Hepatocyte (in vitro differentiated cells): Measurements from ENCODE around the gene APEX2. TPM values are rescaled to one million over a fixed set of nuclear protein-coding genes. Genes with fewer than 3 reads are reported as not detected.

ENCODE experiments used
- DNase-seq: peaks from one replicate; pipeline ENCODE4 v3.0.0-alpha.2; 2016; ENCODE audit warnings: low spot score
- H2AFZ ChIP-seq: fragments of 200-600 bp; sonication (generic); 2 replicates; pipeline ENCODE4 v1.6.0; 2016; ENCODE audit warnings: antibody characterized with exemption, mild to moderate bottlenecking
- H3K27ac ChIP-seq: fragments of 200-600 bp; sonication (generic); 2 replicates; pipeline ENCODE4 v1.5.1; 2016; ENCODE audit warnings: mild to moderate bottlenecking
- H3K27me3 ChIP-seq: fragments of 200-600 bp; sonication (generic); 2 replicates; pipeline ENCODE4 v1.6.1; 2016
- H3K36me3 ChIP-seq: fragments of 200-600 bp; sonication (generic); replicated peaks from 2 replicates; pipeline ENCODE4 v1.5.1; 2016; ENCODE audit warnings: low read depth; ENCODE audit not compliant: insufficient read depth
- H3K4me1 ChIP-seq: fragments of 200-600 bp; sonication (generic); 2 replicates; pipeline ENCODE4 v1.5.1; 2016; ENCODE audit warnings: mild to moderate bottlenecking, moderate library complexity; ENCODE audit not compliant: insufficient read depth
- H3K4me2 ChIP-seq: fragments of 200-600 bp; sonication (generic); 2 replicates; pipeline ENCODE4 v1.6.0; 2016
- H3K4me3 ChIP-seq: fragments of 200-600 bp; sonication (generic); 2 replicates; pipeline ENCODE4 v1.5.1; 2016; ENCODE audit warnings: mild to moderate bottlenecking
- H3K79me2 ChIP-seq: fragments of 200-600 bp; sonication (generic); 2 replicates; pipeline ENCODE4 v1.6.0; 2017; ENCODE audit warnings: mild to moderate bottlenecking
- H3K9me2 ChIP-seq: fragments of 200-600 bp; sonication (generic); replicated peaks from 2 replicates; pipeline ENCODE4 v1.6.0; 2017; ENCODE audit warnings: mild to moderate bottlenecking; ENCODE audit not compliant: insufficient read depth
- H3K9me3 ChIP-seq: fragments of 200-600 bp; sonication (generic); 2 replicates; pipeline ENCODE4 v1.5.1; 2016; ENCODE audit warnings: low read depth, mild to moderate bottlenecking
- H4K20me1 ChIP-seq: fragments of 200-600 bp; sonication (generic); 2 replicates; pipeline ENCODE4 v1.6.0; 2016; ENCODE audit warnings: mild to moderate bottlenecking; ENCODE audit not compliant: insufficient read depth, poor library complexity, severe bottlenecking
- CTCF ChIP-seq: fragments of 200-600 bp; sonication (generic); IDR thresholded peaks from 2 replicates; pipeline ENCODE4 v1.5.1; 2016; ENCODE audit warnings: antibody characterized with exemption, mild to moderate bottlenecking; ENCODE audit not compliant: poor library complexity
- EZH2 ChIP-seq: fragments of 200-600 bp; sonication (generic); IDR thresholded peaks from 2 replicates; pipeline ENCODE4 v1.6.1; 2016; ENCODE audit warnings: antibody characterized with exemption, mild to moderate bottlenecking, borderline replicate concordance
- EZH2phosphoT487 ChIP-seq: fragments of 200-600 bp; sonication (generic); IDR thresholded peaks from one replicate; pipeline ENCODE4 v1.6.1; 2018; ENCODE audit warnings: antibody characterized with exemption, mild to moderate bottlenecking, low read depth, moderate library complexity; ENCODE audit not compliant: unreplicated experiment, severe bottlenecking
- WGBS: methylation state at CpG from one replicate; pipeline ENCODE4 v1.1.6; 2016; ENCODE audit warnings: low lambda C conversion rate; ENCODE audit errors: missing lambda C conversion rate; 5-methylcytosine and 5-hydroxymethylcytosine counted together
- polyA plus RNA-seq: library from polyadenylated mRNA; unstranded; fragments of >200 nt; fragmentation: Nextera tagmentation; extraction: Ambion mirVana; gene quantifications from 2 replicates; pipeline ENCODE4 v1.2.1, GENCODE V29; 2016
- total RNA-seq: library from RNA; depleted of rRNA; stranded (reverse); fragments of >200 nt; gene quantifications from 2 replicates; pipeline ENCODE4 v1.2.3, GENCODE V29; 2014

The APEX2 gene
- 11.5 and 13.8 TPM in 2 replicates for total RNA-seq
- polyA plus RNA-seq = 19.1 and 19.9 TPM in 2 replicates

- Histone ChIP-seq H4K20me1 (no peaks in the 10 kb centered on the region), H2AFZ (peak within 1 kb of the TSS; percentile 52)
Measured at GRCh38 chrX:54999717-55000598, at the start of gene APEX2. APEX2 (plus strand) TSS chrX:55000363; CDS start chrX:55000423, 60 bp downstream.

GRCh38 chrX:54950730-54951375 lies 49.3 kb upstream of the APEX2 start:
- no peak overlapping the region for H2AFZ ChIP-seq
- H3K4me2 ChIP-seq = no peak overlapping the region
- DNase-seq = no peak
- no peaks in the 10 kb centered on the region for H3K27me3 ChIP-seq
- H3K36me3 ChIP-seq = no peaks in the 10 kb centered on the region
- TF ChIP-seq CTCF = no peak
- TF ChIP-seq EZH2 = no peak
- TF ChIP-seq EZH2phosphoT487 = no peak
- H3K27ac ChIP-seq = no peak overlapping the region
- no peaks in the 10 kb centered on the region for H3K9me2 ChIP-seq
- no peak overlapping the region for H3K4me3 ChIP-seq
- no peaks in the 10 kb centered on the region for H3K79me2 ChIP-seq
- 78% methylated on average over 8 of the region's 8 CpGs for WGBS
- H3K4me1 ChIP-seq = no peaks in the 10 kb centered on the region
- H4K20me1 ChIP-seq = no peaks in the 10 kb centered on the region
- no peaks in the 10 kb centered on the region for H3K9me3 ChIP-seq

More at GRCh38 chrX:54999717-55000598, at the start of gene APEX2:
- H3K27ac ChIP-seq = peak within 1 kb of the TSS; percentile 96
- H3K27me3 ChIP-seq = no peaks in the 10 kb centered on the region
- H3K4me3 ChIP-seq = peak within 1 kb of the TSS; percentile 45
- H3K79me2 ChIP-seq = peaks cover 14% of the 10 kb centered on the region
- peak within 1 kb of the TSS; percentile 84 for H3K4me2 ChIP-seq
- TF ChIP-seq CTCF (no peak), EZH2phosphoT487 (no peak), EZH2 (no peak)
- no peaks in the 10 kb centered on the region for H3K9me2 ChIP-seq
- H3K4me1 ChIP-seq = no peaks in the 10 kb centered on the region
- H3K36me3 ChIP-seq = no peaks in the 10 kb centered on the region
- peak; percentile 93 for DNase-seq
- H3K9me3 ChIP-seq = no peaks in the 10 kb centered on the region
- WGBS = 45% methylated on average over 55 of the region's 55 CpGs

DNA sequence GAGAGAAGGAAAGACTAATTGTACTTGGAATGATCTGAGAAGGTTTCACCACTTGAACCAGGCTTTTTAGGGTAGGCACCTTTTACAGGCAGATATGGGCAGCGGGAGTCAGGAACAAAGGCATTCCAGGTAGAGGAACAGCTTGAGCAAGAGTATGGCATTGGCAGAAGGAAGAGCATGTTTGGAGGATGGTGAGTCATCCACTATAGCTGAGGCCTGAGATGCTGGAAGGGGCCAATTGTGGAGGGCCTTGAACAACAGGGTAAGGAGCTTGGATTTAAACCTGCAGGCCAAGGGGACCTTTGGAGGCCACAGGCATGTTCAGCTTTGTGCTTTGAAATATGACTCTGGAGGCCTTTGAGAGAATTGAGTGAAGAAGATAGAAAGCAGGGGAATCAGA lies 38.4 kb upstream of the APEX2 start:
- H3K27me3 ChIP-seq = no peaks in the 10 kb centered on the region
- DNase-seq = no peak
- 67% methylated on average over 1 of the region's 1 CpG for WGBS
- no peak overlapping the region for H3K4me2 ChIP-seq
- no peak overlapping the region for H3K4me3 ChIP-seq
- TF ChIP-seq CTCF (no peak), EZH2phosphoT487 (no peak), EZH2 (no peak)
- no peaks in the 10 kb centered on the region for H3K36me3 ChIP-seq
- H3K9me2 ChIP-seq = no peaks in the 10 kb centered on the region
- no peaks in the 10 kb centered on the region for H4K20me1 ChIP-seq
- no peaks in the 10 kb centered on the region for H3K9me3 ChIP-seq
- H3K79me2 ChIP-seq = no peaks in the 10 kb centered on the region
- H3K4me1 ChIP-seq = no peaks in the 10 kb centered on the region
- H3K27ac ChIP-seq = no peak overlapping the region
- no peak overlapping the region for H2AFZ ChIP-seq
